BLaER1 (cell line): ENCODE measurements around the gene ERCC6L.

Experiments
- H3K27ac ChIP-seq: shearing (Covaris generic); formaldehyde crosslinking; 2 replicates; pipeline ENCODE4 v1.8.1; 2022
- H3K27me3 ChIP-seq: shearing (Covaris generic); formaldehyde crosslinking; 2 replicates; pipeline ENCODE4 v1.8.1; 2022
- H3K36me3 ChIP-seq: shearing (Covaris generic); formaldehyde crosslinking; 2 replicates; pipeline ENCODE4 v1.8.1; 2022
- H3K4me1 ChIP-seq: shearing (Covaris generic); formaldehyde crosslinking; 2 replicates; pipeline ENCODE4 v1.8.1; 2022
- H3K4me2 ChIP-seq: shearing (Covaris generic); formaldehyde crosslinking; 2 replicates; pipeline ENCODE4 v1.8.1; 2022
- H3K4me3 ChIP-seq: shearing (Covaris generic); formaldehyde crosslinking; 2 replicates; pipeline ENCODE4 v1.8.1; 2022
- H3K9ac ChIP-seq: shearing (Covaris generic); formaldehyde crosslinking; 2 replicates; pipeline ENCODE4 v1.8.1; 2022
- H3K9me3 ChIP-seq: shearing (Covaris generic); formaldehyde crosslinking; 2 replicates; pipeline ENCODE4 v1.8.1; 2022
- H4K20me1 ChIP-seq: shearing (Covaris generic); formaldehyde crosslinking; 2 replicates; pipeline ENCODE4 v1.8.1; 2022
- Cebpa-rat ChIP-seq: shearing (Covaris generic); IDR thresholded peaks from 2 replicates; pipeline ENCODE4 v1.8.1; 2022

The ERCC6L gene

GRCh38 chrX:72216973-72217372 lies 21.9 kb downstream of the ERCC6L start:
- Histone ChIP-seq H3K9me3 (peaks cover 28% of the 10 kb centered on the region), H3K36me3 (peaks cover 34% of the 10 kb centered on the region)
- TF ChIP-seq Cebpa-rat = no peak

GRCh38 chrX:72208126-72208800 lies 30.6 kb downstream of the ERCC6L start:
- H3K27ac ChIP-seq = no peak overlapping the region
- no peak for TF ChIP-seq Cebpa-rat
- no peak overlapping the region for H3K9ac ChIP-seq
- no peak overlapping the region for H3K4me2 ChIP-seq
- H3K27me3 ChIP-seq = peaks cover 39% of the 10 kb centered on the region
- no peaks in the 10 kb centered on the region for H3K9me3 ChIP-seq
- peaks cover 10% of the 10 kb centered on the region; the same call in 1 of the 2 replicates for H4K20me1 ChIP-seq
- H3K4me3 ChIP-seq = no peak overlapping the region
- peaks cover 77% of the 10 kb centered on the region for H3K36me3 ChIP-seq
- no peaks in the 10 kb centered on the region for H3K4me1 ChIP-seq

More at GRCh38 chrX:72216973-72217372, 21.9 kb downstream of the ERCC6L start:
- no peaks in the 10 kb centered on the region for H3K4me1 ChIP-seq
- H3K27ac ChIP-seq = no peak overlapping the region
- H4K20me1 ChIP-seq = no peaks in the 10 kb centered on the region
- no peak overlapping the region for H3K4me2 ChIP-seq
- H3K9ac ChIP-seq = no peak overlapping the region
- peaks cover 14% of the 10 kb centered on the region for H3K27me3 ChIP-seq
- no peak overlapping the region for H3K4me3 ChIP-seq

- Histone ChIP-seq H3K36me3 (peaks cover 74% of the 10 kb centered on the region), H3K4me3 (no peak overlapping the region), H3K9me3 (no peaks in the 10 kb centered on the region), H3K9ac (no peak overlapping the region), H3K4me2 (no peak overlapping the region), H3K27ac (no peak overlapping the region), H3K27me3 (peaks cover 40% of the 10 kb centered on the region), H3K4me1 (no peaks in the 10 kb centered on the region), H4K20me1 (peaks cover 16% of the 10 kb centered on the region; the same call in 1 of the 2 replicates)
- no peak for TF ChIP-seq Cebpa-rat
These were observed 31.5 kb downstream of the ERCC6L start for GRCh38 chrX:72207366-72207765.

- no peak overlapping the region for H3K27ac ChIP-seq
- H4K20me1 ChIP-seq = peaks cover 26% of the 10 kb centered on the region; the same call in 1 of the 2 replicates
- no peak overlapping the region for H3K9ac ChIP-seq
- no peaks in the 10 kb centered on the region for H3K9me3 ChIP-seq
- H3K36me3 ChIP-seq = peaks cover 78% of the 10 kb centered on the region
- TF ChIP-seq Cebpa-rat = no peak
- no peak overlapping the region for H3K4me2 ChIP-seq
- no peaks in the 10 kb centered on the region for H3K4me1 ChIP-seq
- no peak overlapping the region for H3K4me3 ChIP-seq
- H3K27me3 ChIP-seq = peaks cover 47% of the 10 kb centered on the region
These were observed 33.1 kb downstream of the ERCC6L start for GRCh38 chrX:72205706-72206105.

GRCh38 chrX:72203421-72203820 lies 35.4 kb downstream of the ERCC6L start:
- Histone ChIP-seq H3K27ac (no peak overlapping the region), H4K20me1 (peaks cover 26% of the 10 kb centered on the region; the same call in 1 of the 2 replicates), H3K4me2 (no peak overlapping the region), H3K9ac (no peak overlapping the region), H3K36me3 (peaks cover 81% of the 10 kb centered on the region), H3K27me3 (peaks cover 47% of the 10 kb centered on the region), H3K4me1 (no peaks in the 10 kb centered on the region), H3K9me3 (no peaks in the 10 kb centered on the region), H3K4me3 (no peak overlapping the region)
- TF ChIP-seq Cebpa-rat = no peak

GRCh38 chrX:72202792-72203401 lies 35.9 kb downstream of the ERCC6L start:
- no peak overlapping the region for H3K9ac ChIP-seq
- peaks cover 81% of the 10 kb centered on the region for H3K36me3 ChIP-seq
- no peak overlapping the region for H3K4me2 ChIP-seq
- H3K4me3 ChIP-seq = no peak overlapping the region
- H3K27me3 ChIP-seq = peaks cover 42% of the 10 kb centered on the region
- H3K9me3 ChIP-seq = no peaks in the 10 kb centered on the region
- peaks cover 26% of the 10 kb centered on the region; the same call in 1 of the 2 replicates for H4K20me1 ChIP-seq
- H3K27ac ChIP-seq = no peak overlapping the region
- TF ChIP-seq Cebpa-rat = no peak
- no peaks in the 10 kb centered on the region for H3K4me1 ChIP-seq

- TF ChIP-seq Cebpa-rat = no peak
- Histone ChIP-seq H3K27ac (no peak overlapping the region), H3K9me3 (no peaks in the 10 kb centered on the region), H3K4me3 (no peak overlapping the region), H3K9ac (no peak overlapping the region), H3K4me1 (no peaks in the 10 kb centered on the region), H3K36me3 (peaks cover 81% of the 10 kb centered on the region), H4K20me1 (peaks cover 26% of the 10 kb centered on the region; the same call in 1 of the 2 replicates), H3K27me3 (peaks cover 37% of the 10 kb centered on the region), H3K4me2 (no peak overlapping the region)
These were observed 36.8 kb downstream of the ERCC6L start for GRCh38 chrX:72201836-72202536.

- Histone ChIP-seq H3K27me3 (no peaks in the 10 kb centered on the region), H4K20me1 (peaks cover 22% of the 10 kb centered on the region), H3K4me2 (peak overlapping the region; percentile 77), H3K4me1 (peaks cover 21% of the 10 kb centered on the region), H3K9me3 (no peaks in the 10 kb centered on the region), H3K27ac (no peak overlapping the region), H3K9ac (no peak overlapping the region), H3K36me3 (0 out of 2 replicates have a peak, but pooled peaks cover 18% of the 10 kb centered on the region), H3K4me3 (0 out of 2 replicates have a peak overlapping the region, but pooled peaks have one; percentile 81)
- TF ChIP-seq Cebpa-rat = no peak
These were observed 55.9 kb downstream of the ERCC6L start for GRCh38 chrX:72182924-72183323.

- peak within 1 kb of the TSS; percentile 88 for H3K9ac ChIP-seq
- peaks cover 12% of the 10 kb centered on the region; the same call in 1 of the 2 replicates for H3K9me3 ChIP-seq
- H3K27ac ChIP-seq = peak within 1 kb of the TSS; percentile 89
These were observed 57.4 kb downstream of the ERCC6L start, which contains the start of gene PIN4 for GRCh38 chrX:72181178-72182125. TSS of gene PIN4 (plus strand) at chrX:72181757. CDS start at chrX:72181786, 29 bp downstream.

More at GRCh38 chrX:72181178-72182125, 57.4 kb downstream of the ERCC6L start, which contains the start of gene PIN4:
- H3K4me1 ChIP-seq = peaks cover 21% of the 10 kb centered on the region
- TF ChIP-seq Cebpa-rat = no peak
- H3K27me3 ChIP-seq = no peaks in the 10 kb centered on the region
- 0 out of 2 replicates have a peak, but pooled peaks cover 16% of the 10 kb centered on the region for H3K36me3 ChIP-seq
- peak within 1 kb of the TSS; percentile 77 for H3K4me2 ChIP-seq
- H3K4me3 ChIP-seq = peak within 1 kb of the TSS; percentile 81
- peaks cover 8% of the 10 kb centered on the region; the same call in 1 of the 2 replicates for H4K20me1 ChIP-seq
